HEK293 (cell line): ENCODE data around the gene PTGES3L.
A peak's percentile ranks its signal among the peaks of the same experiment; 100 is the strongest.

Experiments used
- INSM2 ChIP-seq: fragments of 450-650 bp; formaldehyde crosslinking; IDR thresholded peaks from 2 replicates; pipeline ENCODE4 v1.5.1; 2016; ENCODE audit warnings: missing biosample characterization, missing genetic modification characterization
- KLF8 ChIP-seq: fragments of 450-650 bp; formaldehyde crosslinking; IDR thresholded peaks from 2 replicates; pipeline ENCODE4 v1.5.1; 2016; ENCODE audit warnings: missing biosample characterization, missing genetic modification characterization
- MEIS1 ChIP-seq: sonication (generic); formaldehyde crosslinking; IDR thresholded peaks from 2 replicates; pipeline ENCODE4 v1.8.1; 2022; ENCODE audit warnings: missing genetic modification reagents, mild to moderate bottlenecking, borderline replicate concordance
- OSR2 ChIP-seq: fragments of 450-650 bp; formaldehyde crosslinking; IDR thresholded peaks from 2 replicates; pipeline ENCODE4 v1.5.1; 2016; ENCODE audit warnings: missing biosample characterization, missing genetic modification characterization
- PRDM10 ChIP-seq: fragments of 450-650 bp; formaldehyde crosslinking; IDR thresholded peaks from 2 replicates; pipeline ENCODE4 v1.5.1; 2016; ENCODE audit warnings: missing biosample characterization, missing genetic modification characterization
- SALL2 ChIP-seq: fragments of 450-650 bp; formaldehyde crosslinking; IDR thresholded peaks from 2 replicates; pipeline ENCODE4 v1.5.0; 2017; ENCODE audit warnings: missing biosample characterization, mild to moderate bottlenecking, missing genetic modification characterization, borderline replicate concordance
- TRIM28 ChIP-seq: IDR thresholded peaks from 2 replicates; pipeline ENCODE4 v1.6.1; 2011; ENCODE audit warnings: low read length, control low read depth, borderline replicate concordance
- ZBTB11 ChIP-seq: fragments of 450-650 bp; formaldehyde crosslinking; conservative IDR thresholded peaks from 2 replicates; pipeline ENCODE4 v1.5.1; 2016; ENCODE audit warnings: low read depth, missing biosample characterization, missing genetic modification characterization
- ZBTB20 ChIP-seq: fragments of 450-650 bp; formaldehyde crosslinking; IDR thresholded peaks from 2 replicates; pipeline ENCODE4 v1.5.1; 2016; ENCODE audit warnings: missing biosample characterization, missing genetic modification characterization
- ZBTB48 ChIP-seq: fragments of 450-650 bp; formaldehyde crosslinking; IDR thresholded peaks from 2 replicates; pipeline ENCODE4 v1.5.1; 2016; ENCODE audit warnings: missing biosample characterization, missing genetic modification characterization
- ZBTB6 ChIP-seq: fragments of 450-650 bp; formaldehyde crosslinking; IDR thresholded peaks from 2 replicates; pipeline ENCODE4 v1.5.1; 2017; ENCODE audit warnings: missing biosample characterization, missing genetic modification characterization
- ZFHX2 ChIP-seq: fragments of 450-650 bp; formaldehyde crosslinking; conservative IDR thresholded peaks from 2 replicates; pipeline ENCODE4 v1.5.1; 2016; ENCODE audit warnings: missing biosample characterization, missing genetic modification characterization
- ZFP37 ChIP-seq: fragments of 450-650 bp; formaldehyde crosslinking; IDR thresholded peaks from 2 replicates; pipeline ENCODE4 v1.5.1; 2016; ENCODE audit warnings: missing biosample characterization, missing genetic modification characterization
- ZNF112 ChIP-seq: fragments of 450-650 bp; formaldehyde crosslinking; IDR thresholded peaks from 2 replicates; pipeline ENCODE4 v1.5.0; 2017; ENCODE audit warnings: missing biosample characterization, missing genetic modification characterization
- ZNF138 ChIP-seq: fragments of 450-650 bp; formaldehyde crosslinking; IDR thresholded peaks from 2 replicates; pipeline ENCODE4 v1.5.1; 2016; ENCODE audit warnings: missing biosample characterization, missing genetic modification characterization, borderline replicate concordance
- ZNF146 ChIP-seq: fragments of 450-650 bp; formaldehyde crosslinking; IDR thresholded peaks from 2 replicates; pipeline ENCODE4 v1.5.1; 2016; ENCODE audit warnings: missing biosample characterization, missing genetic modification characterization
- ZNF274 ChIP-seq, 2 experiments: fragments of 200-500 bp in 1 of 2; fragments of 450-650 bp in 1 of 2; sonication (Bioruptor generic) in 1 of 2; formaldehyde crosslinking in 1 of 2; IDR thresholded peaks; 2 replicates each; pipeline versions ENCODE4 v1.5.1 to v1.6.1; 2014 to 2016; ENCODE audit warnings: borderline replicate concordance in 1 of 2, inconsistent platforms in 1 of 2, low read length in 1 of 2, missing biosample characterization in 1 of 2, missing genetic modification characterization in 1 of 2
- ZNF366 ChIP-seq: fragments of 450-650 bp; formaldehyde crosslinking; conservative IDR thresholded peaks from 2 replicates; pipeline ENCODE4 v1.5.1; 2016; ENCODE audit warnings: missing biosample characterization, missing genetic modification characterization
- ZNF555 ChIP-seq: fragments of 450-650 bp; formaldehyde crosslinking; conservative IDR thresholded peaks from 2 replicates; pipeline ENCODE4 v1.5.1; 2017; ENCODE audit warnings: missing biosample characterization, mild to moderate bottlenecking, missing genetic modification characterization, inconsistent platforms
- ZNF561 ChIP-seq: fragments of 450-650 bp; IDR thresholded peaks from 2 replicates; pipeline ENCODE4 v1.5.1; 2018; ENCODE audit warnings: missing biosample characterization, missing genetic modification characterization, borderline replicate concordance
- ZNF571 ChIP-seq: fragments of 450-650 bp; formaldehyde crosslinking; IDR thresholded peaks from 2 replicates; pipeline ENCODE4 v1.5.0; 2017; ENCODE audit warnings: missing biosample characterization, missing genetic modification characterization
- ZNF623 ChIP-seq: fragments of 450-650 bp; formaldehyde crosslinking; IDR thresholded peaks from 2 replicates; pipeline ENCODE4 v1.5.1; 2016; ENCODE audit warnings: missing biosample characterization, missing genetic modification characterization
- ZNF670 ChIP-seq: fragments of 450-650 bp; formaldehyde crosslinking; IDR thresholded peaks from 2 replicates; pipeline ENCODE4 v1.5.1; 2016; ENCODE audit warnings: missing biosample characterization, missing genetic modification characterization, low read depth
- ZNF701 ChIP-seq: fragments of 450-650 bp; formaldehyde crosslinking; IDR thresholded peaks from 2 replicates; pipeline ENCODE4 v1.5.1; 2016; ENCODE audit warnings: missing biosample characterization, missing genetic modification characterization
- ZNF768 ChIP-seq: fragments of 450-650 bp; formaldehyde crosslinking; IDR thresholded peaks from 2 replicates; pipeline ENCODE4 v1.5.1; 2018; ENCODE audit warnings: missing biosample characterization, mild to moderate bottlenecking, missing genetic modification characterization
- ZSCAN16 ChIP-seq: fragments of 450-650 bp; formaldehyde crosslinking; IDR thresholded peaks from 2 replicates; pipeline ENCODE4 v1.5.1; 2016; ENCODE audit warnings: missing biosample characterization, missing genetic modification characterization
- ZSCAN4 ChIP-seq: fragments of 450-650 bp; formaldehyde crosslinking; IDR thresholded peaks from 2 replicates; pipeline ENCODE4 v1.5.1; 2017; ENCODE audit warnings: missing biosample characterization, missing genetic modification characterization

Gene PTGES3L

GRCh38 chr17:42979511-42980273 lies at the start of gene PTGES3L (continued):
- TF ChIP-seq ZFHX2 (tag by site-specific recombination) = no peak; the same call in 1 of the 2 replicates
- TF ChIP-seq ZNF555 (tag by site-specific recombination) = no peak
- no peak for TF ChIP-seq ZFP37 (tag by site-specific recombination)
- TF ChIP-seq ZNF701 = no peak
- no peak for TF ChIP-seq ZBTB48 (tag by site-specific recombination)
- peak; percentile 60; the same call in 1 of the 2 replicates for TF ChIP-seq ZBTB6 (tag by site-specific recombination)
- TF ChIP-seq ZNF146 (tag by site-specific recombination) = no peak
- no peak for TF ChIP-seq ZSCAN4 (tag by site-specific recombination)
- TF ChIP-seq ZNF138 (tag by site-specific recombination) = no peak
- TF ChIP-seq OSR2 (tag by site-specific recombination) = peak; percentile 34; the same call in 1 of the 2 replicates
- TF ChIP-seq PRDM10 = peak; percentile 65
- no peak for TF ChIP-seq INSM2
- no peak for TF ChIP-seq ZSCAN16 (tag by site-specific recombination)
- no peak for TF ChIP-seq MEIS1 (CRISPR knock-in tag)
- TF ChIP-seq ZNF274 (IDR thresholded peaks at IDR 0.05; ENCODE audit: low read length) = no peak
- TF ChIP-seq ZNF274 (tag by site-specific recombination; IDR thresholded peaks at IDR 0.05; ENCODE audit: borderline replicate concordance) = no peak
- 0 out of 2 replicates have a peak, but pooled peaks have one; percentile 47 for TF ChIP-seq ZNF366
- TF ChIP-seq ZNF623 (tag by site-specific recombination) = no peak
- peak; percentile 88 for TF ChIP-seq ZBTB11
- 0 out of 2 replicates have a peak, but pooled peaks have one; percentile 22 for TF ChIP-seq TRIM28
- no peak for TF ChIP-seq SALL2 (tag by site-specific recombination)
- TF ChIP-seq KLF8 (tag by site-specific recombination) = no peak
- TF ChIP-seq ZNF571 (tag by site-specific recombination) = no peak
- no peak for TF ChIP-seq ZNF768 (tag by site-specific recombination)
- no peak for TF ChIP-seq ZNF670 (tag by site-specific recombination)
- peak; percentile 50; the same call in 1 of the 2 replicates for TF ChIP-seq ZNF561 (tag by site-specific recombination)
- TF ChIP-seq ZBTB20 (tag by site-specific recombination) = peak; percentile 72
- no peak for TF ChIP-seq ZNF112 (tag by site-specific recombination)
